ENCODE measurements around the gene DPP4.

GRCh38 chr2:162013514-162014475 is 60.2 kb downstream of the DPP4 start:
- TF ChIP-seq CTCF (IDR thresholded peaks at IDR 0.05) (no peak), POLR2AphosphoS5 (IDR thresholded peaks at IDR 0.05) (no peak), POLR2A (IDR thresholded peaks at IDR 0.05) (no peak)

All from prostate gland (tissue), 2 donors.